HG03095 (cell line): ENCODE results near the gene SPATA31D1.
"Not testable (repeated sequence)": the region's sequence is repeated elsewhere in the genome, so short reads cannot be mapped to it uniquely, and the experiment has no call there.

Experiments
- ATAC-seq: cut with Tn5 transposase; IDR thresholded peaks from one replicate; pipeline ENCODE4 v1.9.1; 2021; ENCODE audit warnings: moderate library complexity; ENCODE audit not compliant: unreplicated experiment

SPATA31D1 gene

DNA sequence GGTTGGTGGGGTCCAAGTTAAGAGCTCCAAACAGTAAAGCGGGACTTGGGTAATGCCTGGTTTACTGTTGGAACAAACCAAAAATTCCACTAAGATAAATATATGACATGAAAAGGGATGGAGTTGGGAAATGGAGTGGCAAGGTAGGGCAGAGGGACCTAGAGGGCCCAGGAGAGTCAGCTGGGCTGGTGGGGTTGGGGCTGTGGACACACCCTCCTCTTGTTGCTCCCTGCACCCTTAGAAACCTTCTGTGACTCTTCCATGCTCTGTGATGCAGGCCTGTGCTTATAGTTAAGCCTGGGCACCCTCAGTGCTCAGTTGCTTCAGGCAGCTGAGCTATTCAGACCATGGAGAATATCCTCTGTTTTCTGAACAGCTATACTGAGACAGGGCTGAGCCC lies at the start of gene SPATA31D1:
Gene SPATA31D1 (plus strand): TSS at position 301 of the 400 bp plus-strand sequence. CDS start 47 bp downstream, at position 348.
- not testable (repeated sequence) for ATAC-seq

DNA sequence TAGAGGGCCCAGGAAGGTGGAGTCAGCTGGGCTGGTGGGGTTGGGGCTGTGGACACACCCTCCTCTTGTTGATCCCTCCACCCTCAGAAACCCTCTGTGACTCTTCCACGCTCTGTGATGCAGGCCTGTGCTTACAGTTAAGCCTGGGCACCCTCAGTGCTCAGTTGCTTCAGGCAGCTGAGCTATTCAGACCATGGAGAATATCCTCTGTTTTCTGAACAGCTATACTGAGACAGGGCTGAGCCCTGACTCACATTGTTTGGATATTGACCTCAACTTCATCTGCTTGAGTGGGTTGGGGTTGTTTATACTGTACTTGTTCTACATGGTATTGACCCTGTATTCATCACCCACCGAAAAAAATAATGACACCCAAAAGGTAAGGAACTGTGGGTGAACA lies 45.2 kb upstream of the SPATA31D1 start, which contains the start of gene SPATA31D3:
Gene SPATA31D3 (plus strand): TSS at position 108 of the 400 bp plus-strand sequence. CDS start 86 bp downstream, at position 194.
- ATAC-seq: not testable (repeated sequence)

DNA sequence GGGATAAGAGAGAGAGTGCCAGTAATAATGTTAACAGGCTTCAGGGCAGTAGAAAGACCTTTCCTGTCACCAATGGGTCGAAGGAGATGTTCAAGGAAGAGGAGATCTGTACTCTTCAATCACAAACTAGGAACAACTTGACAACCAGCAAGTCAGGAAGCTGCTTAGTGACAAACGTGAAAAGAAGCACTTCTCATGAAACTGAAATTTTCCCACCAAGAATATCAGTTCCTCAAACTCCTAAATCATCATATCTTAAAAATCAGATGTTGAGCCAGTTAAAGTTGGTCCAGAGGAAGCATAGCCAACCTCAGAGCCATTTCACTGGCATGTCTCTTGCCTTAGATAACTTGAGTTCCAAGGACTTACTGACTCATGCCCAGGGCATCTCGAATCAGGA lies 39.9 kb upstream of the SPATA31D1 start:
- not testable (repeated sequence) for ATAC-seq

DNA sequence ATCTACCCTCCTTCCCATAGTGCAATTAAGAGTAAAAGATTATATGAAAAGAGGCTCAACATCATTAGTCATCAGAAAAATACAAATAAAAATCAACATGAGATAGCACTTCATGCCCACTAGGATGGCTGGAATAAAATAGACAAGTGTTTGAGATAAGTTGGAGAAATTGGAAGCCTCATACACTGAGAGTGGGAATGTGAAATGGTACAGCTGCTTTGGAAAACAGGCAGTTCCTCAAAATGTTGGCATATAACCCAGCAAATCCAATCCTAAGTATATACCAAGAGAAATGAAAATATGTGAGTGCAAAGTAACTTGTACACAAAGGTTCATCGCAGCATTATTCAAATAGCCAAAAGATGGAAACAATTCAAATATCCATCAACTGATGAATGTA lies 35.5 kb upstream of the SPATA31D1 start:
- no peak for ATAC-seq

DNA sequence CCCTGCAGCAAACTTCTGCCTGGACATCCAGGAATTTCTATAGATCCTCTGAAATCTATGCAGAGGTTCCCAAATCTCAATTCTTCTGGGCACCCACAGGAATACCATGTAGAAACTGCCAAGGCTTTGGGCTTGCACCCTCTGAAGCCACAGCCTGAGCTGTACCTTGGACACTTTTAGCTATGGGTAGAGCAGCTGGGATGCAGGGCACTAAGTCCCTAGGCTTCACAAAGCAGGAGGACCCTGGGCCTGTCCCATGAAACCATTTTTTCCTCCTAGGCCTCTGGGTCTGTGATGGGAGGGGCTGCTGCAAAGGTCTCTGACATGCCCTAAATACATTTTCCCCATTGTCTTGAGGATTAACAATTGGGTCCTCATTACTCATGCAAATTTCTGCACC lies 32.9 kb upstream of the SPATA31D1 start:
- no peak for ATAC-seq

DNA sequence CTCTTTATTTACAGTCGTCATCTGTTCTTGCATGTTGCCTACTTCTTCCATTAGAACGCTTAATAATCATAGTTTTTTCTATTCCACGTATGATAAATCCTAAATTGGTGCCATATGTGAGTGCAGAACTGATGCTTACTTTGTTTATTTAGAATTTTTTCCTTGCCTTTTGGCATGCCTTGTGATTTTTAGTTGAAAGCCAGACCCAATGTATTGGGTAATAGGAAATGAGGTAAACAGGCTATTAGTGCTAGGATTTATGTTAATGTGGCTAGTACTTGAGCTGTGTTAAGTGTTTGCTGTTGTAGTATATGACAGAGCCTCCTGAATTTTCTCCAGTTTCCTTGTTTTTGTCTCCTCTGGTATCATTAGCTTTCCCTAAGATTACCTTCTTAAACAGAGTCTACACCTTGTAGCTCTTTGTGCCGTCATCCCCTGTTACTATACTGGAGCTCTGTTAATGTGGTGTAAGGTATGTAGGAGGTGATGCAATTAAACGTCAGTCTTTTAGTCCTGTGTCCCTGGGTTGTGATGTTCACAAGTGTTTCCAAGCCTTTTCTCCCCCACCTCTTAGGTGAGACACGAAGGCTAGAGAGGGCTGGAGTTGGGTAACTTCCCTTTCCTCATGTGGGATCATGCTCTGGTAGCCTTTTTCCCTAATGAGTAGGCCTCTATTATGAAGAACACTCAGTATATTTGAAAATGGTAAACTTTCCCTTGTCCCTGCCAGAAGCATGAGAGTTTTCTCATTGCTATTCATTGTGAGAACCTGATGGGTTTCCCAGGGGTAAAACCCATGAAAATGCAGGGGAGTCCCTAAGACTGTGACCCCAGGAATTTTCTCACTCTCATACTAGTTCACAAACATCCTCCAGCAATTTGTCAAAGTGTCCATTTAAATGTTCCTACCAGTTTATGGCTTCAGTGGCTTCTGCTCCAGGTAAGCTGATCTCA lies 24.1 kb upstream of the SPATA31D1 start:
- ATAC-seq: no peak

DNA sequence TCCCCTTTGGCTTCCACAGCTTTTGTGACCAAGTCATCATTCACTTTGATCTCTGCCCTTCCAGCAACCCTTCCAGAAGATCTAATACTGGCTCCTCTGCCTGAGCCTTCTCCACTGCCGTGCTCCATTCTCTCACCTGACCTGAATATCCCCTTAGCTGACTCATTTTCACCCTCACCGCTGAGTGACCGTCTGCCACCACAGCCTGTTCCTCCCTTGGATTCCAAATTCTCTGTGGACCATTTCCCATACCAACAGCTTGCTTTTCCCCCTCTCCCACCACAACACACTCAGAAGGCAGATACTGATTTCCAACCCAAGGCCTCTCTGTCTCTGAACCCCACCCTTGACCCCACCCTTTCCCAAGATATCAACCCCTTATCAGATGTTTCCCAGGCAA lies 20.5 kb upstream of the SPATA31D1 start:
- ATAC-seq: no peak

DNA sequence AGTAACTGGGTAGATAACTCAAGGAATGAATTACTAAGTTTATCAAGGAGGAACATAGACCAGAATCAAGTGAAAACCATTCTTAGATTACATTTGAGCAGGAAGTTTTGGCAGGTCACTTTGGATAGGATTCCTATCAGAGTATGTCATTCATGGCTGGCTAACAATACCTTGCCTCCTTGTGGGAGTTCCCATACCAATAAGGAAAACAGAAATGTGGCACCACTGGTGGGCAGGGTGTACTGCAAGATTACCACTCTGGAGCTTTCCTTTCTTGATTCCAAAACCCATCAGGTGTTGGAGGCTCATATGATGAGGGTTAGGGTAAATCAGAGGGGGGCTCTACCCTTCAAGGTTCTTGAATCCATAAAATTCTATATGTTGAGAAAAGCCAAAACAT lies 18.6 kb upstream of the SPATA31D1 start:
- ATAC-seq: no peak

DNA sequence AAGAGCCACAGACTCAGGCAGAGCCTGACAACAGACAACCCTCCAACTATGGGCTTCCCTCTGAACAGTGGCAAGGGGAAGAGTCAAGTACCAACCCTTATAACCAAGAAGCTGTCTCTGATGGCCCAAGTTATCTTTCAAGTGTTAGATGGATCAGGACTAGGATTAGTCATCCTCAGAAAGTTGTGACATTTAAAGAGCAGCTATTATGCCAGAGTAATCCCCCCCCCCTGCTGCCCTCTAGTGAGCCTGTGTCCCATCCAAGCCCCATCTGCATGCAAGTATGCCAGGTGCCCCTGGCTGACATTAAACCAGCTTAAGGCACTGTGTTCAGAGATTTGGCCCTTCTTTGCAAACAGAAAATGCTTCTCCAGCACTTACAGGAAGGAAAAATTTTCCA lies 16.8 kb upstream of the SPATA31D1 start:
- ATAC-seq: no peak

DNA sequence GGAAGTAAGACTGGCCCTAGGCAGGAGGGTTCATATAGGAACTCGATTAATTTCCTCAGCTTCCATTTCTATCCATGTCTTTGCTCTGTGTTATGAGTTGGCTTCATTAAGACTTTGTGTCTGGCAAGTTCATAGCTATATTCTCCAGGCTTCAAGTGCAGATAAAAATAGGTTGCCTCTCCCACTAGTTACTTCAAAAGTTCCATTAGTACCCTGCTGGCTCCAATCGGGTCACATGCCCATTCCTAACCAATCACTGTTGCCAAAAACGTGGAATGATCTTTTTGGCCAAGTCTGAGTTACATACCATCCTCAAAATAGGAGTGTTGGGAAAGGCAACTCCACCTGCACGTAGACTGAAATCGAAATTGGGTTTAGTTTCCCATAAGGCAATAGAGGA lies 13.8 kb upstream of the SPATA31D1 start:
- ATAC-seq: no peak

DNA sequence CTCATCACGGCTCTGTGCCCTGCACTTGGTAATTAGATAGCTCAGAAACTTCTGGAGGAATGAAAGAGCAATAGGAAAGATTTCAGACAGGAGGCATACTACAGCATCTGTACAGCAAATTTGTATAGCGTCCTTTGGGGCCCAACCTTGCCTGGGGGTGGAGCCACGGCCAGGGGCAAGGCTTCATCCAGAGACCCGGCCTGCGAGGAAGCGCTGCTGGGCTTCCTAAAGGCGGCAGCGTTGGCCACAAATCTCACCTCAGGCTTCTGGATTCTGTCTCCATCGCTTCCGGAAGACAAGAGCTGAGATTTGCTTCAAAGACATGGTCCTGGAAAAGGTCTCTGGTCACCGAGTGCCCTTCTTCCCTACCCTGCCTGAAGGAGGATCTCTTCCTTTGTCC lies 12.2 kb upstream of the SPATA31D1 start:
- ATAC-seq: no peak

DNA sequence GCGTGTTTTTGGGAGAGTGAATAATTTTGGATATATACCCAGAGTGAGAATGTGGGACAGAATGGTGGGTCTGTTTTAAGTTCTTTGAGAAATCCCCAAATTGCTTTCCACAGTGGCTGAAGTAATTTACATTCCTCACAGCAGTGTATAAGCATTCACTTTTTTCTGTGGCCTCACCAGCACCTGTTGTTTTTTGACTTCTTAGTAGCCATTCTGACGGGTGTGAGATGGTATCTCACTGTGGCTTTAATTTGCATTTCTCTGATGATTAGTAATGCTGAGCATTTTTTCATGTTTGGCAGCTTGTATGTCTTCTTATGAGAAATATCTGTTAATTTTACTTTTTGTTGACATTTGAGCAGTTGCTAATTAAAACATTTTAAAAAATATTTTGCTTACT lies 9.4 kb upstream of the SPATA31D1 start:
- ATAC-seq: no peak

DNA sequence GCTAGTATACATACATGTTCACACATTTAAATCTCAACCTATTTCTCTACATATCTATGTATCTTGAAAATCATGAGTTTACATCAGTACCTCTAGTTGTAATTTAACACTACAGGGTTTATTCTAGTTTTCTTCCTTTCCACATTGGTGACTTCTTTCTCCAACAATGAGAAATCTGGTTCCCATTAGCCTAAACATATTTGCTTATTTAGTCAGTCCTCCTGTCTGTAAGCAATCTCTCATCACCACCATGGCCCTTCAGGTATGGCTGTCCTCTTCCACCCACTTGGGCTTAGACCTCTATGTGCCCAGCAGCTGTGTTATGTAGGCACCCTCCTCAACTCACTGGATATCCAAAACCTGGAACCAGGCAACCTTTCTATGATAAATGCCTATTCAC lies 8.0 kb upstream of the SPATA31D1 start:
- ATAC-seq: no peak

DNA sequence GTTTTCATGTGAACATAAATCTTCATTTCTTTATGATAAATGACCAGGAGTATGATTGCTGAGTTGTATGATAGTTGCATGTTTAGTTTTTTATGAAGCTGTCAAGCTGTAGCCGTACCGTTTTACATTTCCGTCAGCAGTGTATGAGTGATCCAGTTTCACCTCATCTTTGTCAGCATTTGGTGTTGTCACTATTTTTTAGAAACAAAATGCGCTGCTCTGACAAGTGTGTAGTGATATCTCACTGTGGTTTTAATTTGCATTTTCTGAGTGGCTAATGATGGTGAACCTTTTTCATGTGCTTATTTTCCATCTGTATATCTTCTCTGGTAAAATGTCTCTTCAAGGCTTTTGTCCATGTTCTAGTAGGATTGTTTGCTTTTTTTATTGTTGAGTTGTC lies 6.7 kb upstream of the SPATA31D1 start:
- no peak for ATAC-seq

DNA sequence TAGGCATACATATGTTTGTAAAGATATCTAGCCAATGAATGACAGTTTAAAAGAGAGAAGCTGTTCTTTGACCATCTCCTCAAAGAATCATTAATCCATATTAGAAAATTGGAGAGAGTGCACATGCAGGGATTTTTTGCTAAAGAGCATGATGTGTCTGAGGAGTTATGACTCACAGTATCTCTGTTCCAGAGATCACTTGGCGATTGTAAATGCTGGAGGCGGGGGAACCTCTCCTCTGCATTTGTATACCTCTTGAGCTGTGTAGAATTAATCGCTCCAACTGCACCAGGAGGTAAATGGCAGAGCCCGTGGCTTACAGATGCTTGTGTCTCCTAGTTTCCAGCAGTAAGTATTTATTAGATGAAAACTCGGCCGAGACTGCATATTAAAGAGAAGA lies 3.6 kb upstream of the SPATA31D1 start:
- ATAC-seq: no peak

DNA sequence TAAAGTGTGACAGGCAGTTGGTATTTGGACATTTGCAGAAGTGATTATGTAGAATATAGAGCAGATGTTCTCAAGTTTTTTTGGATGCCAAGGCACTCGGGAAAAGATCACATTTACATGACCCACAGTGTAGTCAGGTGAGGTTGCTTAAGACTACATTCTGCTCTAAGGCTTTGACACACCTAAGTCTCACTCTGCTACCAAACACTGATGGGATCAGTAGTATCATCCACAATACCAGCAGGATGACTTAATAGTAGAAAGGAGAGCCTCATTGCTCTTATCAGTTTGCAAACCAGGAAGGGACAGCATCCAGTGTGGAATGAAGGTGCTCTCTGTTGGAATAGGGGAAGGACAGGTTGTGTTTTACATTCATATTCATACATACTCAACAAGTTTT lies 2.5 kb upstream of the SPATA31D1 start:
- no peak for ATAC-seq

DNA sequence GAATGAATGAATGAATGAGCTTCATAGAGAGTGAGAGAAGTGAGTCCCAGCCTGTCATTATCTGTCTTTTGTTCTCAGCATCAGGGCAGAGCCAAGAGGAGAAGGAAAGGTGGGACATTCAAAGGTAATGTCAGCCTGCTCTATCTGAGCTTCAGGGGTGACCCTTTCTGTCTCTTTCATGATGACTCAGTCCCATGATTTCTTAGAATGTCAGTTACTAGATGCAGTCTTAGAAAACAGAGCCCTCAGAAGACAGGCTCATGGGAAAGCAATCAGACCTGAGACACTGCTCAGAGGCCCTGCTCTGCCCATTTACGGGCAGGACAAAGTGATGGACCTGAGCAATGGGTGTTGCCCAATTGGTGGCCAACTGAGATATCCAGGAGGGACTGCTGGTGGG lies 1.1 kb downstream of the SPATA31D1 start:
- ATAC-seq: no peak

DNA sequence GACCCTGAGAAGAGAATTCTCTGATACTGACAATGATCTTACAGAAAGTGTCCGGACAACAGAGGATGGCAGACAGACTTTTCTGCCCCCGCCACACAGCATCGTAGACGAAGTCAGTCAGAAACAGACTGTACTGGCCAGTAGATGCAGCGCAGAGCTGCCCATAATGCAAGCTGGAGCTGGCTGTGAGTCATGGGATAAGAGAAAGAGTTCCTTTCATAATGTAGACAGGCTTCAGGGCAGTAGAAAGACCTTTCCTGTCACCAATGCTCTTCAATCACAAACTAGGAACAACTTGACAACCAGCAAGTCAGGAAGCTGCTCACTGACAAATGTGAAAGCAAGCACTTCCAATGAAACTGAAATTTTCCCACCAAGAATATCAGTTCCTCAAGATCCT lies 5.1 kb downstream of the SPATA31D1 start:
- no peak for ATAC-seq

DNA sequence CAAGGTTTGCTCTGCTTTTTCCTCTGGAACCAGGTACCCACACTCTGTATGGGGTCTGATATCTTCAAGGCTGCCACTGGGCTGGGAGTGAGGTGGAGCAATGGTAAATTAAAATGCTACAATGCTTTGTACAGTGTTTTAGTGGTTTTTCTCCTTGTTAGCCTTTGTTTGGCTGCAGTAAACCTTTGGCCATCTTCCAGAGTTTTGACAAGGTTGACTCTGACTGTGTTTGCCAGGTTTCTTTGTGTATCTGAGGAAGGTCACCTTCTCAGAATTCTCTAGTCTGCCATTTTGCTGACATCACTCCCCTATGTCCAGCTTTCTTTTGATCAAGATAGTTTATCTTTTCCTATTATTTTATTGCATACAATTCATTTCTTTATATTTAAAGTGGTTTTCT lies 11.2 kb downstream of the SPATA31D1 start:
- ATAC-seq: no peak

DNA sequence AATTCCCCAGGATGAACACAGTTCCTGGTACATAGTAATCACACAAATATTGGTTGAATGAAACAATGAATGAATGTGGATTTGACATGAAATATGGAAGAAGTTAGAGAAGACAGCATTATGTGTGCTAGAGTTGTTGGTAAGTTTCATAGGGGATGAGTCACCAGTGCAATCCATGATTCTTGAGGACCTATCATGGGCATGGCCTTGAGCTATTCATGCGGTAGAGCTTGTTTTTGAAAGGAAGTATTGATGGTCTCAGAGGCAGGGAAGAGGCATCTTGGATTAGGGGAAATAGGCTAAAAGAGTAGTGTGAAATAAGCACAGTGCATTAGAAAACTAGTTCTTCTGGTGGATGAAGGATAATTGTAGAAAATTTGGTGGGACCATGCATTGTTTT lies 22.1 kb downstream of the SPATA31D1 start:
- no peak for ATAC-seq

DNA sequence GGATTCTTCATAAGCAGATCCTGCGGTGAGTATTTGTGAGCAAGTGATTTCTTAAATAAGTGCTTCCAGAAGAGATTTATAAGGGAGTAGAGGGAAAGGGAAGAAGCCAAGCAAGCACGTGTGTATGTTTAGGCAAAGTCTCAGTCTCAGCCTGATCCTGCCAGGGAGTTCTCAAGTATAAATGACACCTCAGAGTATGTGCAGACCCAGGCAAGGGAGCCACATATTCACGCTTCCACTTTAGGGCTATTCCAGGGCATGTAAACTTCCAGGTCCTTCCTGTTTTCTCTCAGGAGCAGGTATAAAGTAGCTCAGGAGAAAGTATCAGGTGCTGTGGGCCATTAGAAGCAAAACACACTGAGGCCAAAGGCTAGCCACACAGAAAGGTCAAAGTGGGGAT lies 22.6 kb downstream of the SPATA31D1 start:
- no peak for ATAC-seq

DNA sequence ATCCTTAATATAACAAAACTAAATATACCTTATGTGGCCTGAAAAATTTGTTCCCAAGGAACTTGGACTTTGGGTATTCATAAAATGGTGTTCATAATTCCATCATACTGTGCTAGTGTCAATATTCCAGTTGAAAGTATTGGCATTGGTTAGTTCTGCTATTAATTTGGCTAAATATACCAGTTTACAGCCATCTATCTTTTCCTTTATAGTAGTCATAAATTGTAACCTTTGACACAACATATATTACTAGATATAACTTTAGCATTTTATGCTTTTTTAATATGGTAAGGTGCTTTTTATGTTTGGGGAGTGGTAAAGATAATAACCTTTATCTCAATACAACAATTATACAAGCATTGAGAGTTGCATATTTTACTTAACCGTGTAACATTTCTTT lies 23.7 kb downstream of the SPATA31D1 start:
- ATAC-seq: no peak

DNA sequence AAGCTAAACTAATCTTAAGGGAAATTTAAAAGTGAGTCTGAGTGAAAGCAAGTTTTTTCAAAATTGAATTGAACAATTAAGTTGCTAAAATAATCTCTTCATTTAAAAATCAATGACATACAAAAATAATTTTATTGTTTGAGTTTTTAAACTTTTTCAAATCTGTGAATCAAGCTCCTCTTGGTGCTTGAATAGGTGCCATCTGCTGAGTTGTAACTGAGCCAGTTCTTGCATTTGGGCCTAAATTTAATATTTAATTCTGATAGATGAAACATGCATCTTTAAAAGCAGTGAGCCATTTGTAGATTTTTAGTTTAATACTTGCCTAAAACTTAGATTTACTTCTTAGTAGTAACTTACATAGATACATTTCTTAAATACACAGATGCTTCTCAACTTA lies 31.8 kb downstream of the SPATA31D1 start:
- no peak for ATAC-seq
